GM23338 (cell line): ENCODE data around the gene ZNF69. TPM values are rescaled to one million over a fixed set of nuclear protein-coding genes. Genes with fewer than 3 reads are reported as not detected.
A peak's percentile ranks its signal among the peaks of the same experiment; 100 is the strongest.

Experiments used
- ATAC-seq: fragments of 200-7000 bp; cut with Tn5 transposase; 3 replicates; pipeline ENCODE4 v1.9.1; 2020
- DNase-seq: peaks from one replicate; pipeline ENCODE4 v3.0.0-alpha.2; 2015; ENCODE audit warnings: low spot score
- H2AFZ ChIP-seq: fragments of 200-600 bp; sonication (generic); 2 replicates; pipeline ENCODE4 v1.8.0; 2016; ENCODE audit warnings: antibody characterized with exemption, mild to moderate bottlenecking, moderate library complexity
- H3F3A ChIP-seq: fragments of 200-600 bp; sonication (generic); replicated peaks from 2 replicates; pipeline ENCODE4 v1.8.0; 2017; ENCODE audit warnings: antibody characterized with exemption, mixed run types, low read depth
- H3K27ac ChIP-seq: fragments of 200-600 bp; sonication (generic); 2 replicates; pipeline ENCODE4 v1.6.1; 2016; ENCODE audit warnings: low read depth
- H3K27me3 ChIP-seq: fragments of 200-600 bp; sonication (generic); 2 replicates; pipeline ENCODE4 v1.8.0; 2016; ENCODE audit warnings: mild to moderate bottlenecking, mixed run types, moderate library complexity; ENCODE audit not compliant: insufficient read depth
- H3K36me3 ChIP-seq: fragments of 200-600 bp; sonication (generic); 2 replicates; pipeline ENCODE4 v1.8.0; 2016; ENCODE audit warnings: mild to moderate bottlenecking; ENCODE audit not compliant: insufficient read depth
- H3K4me1 ChIP-seq: fragments of 200-600 bp; sonication (generic); 2 replicates; pipeline ENCODE4 v1.8.0; 2016; ENCODE audit warnings: mild to moderate bottlenecking, moderate library complexity; ENCODE audit not compliant: insufficient read depth
- H3K4me2 ChIP-seq: fragments of 200-600 bp; sonication (generic); 2 replicates; pipeline ENCODE4 v1.7.1; 2017; ENCODE audit warnings: mixed run types
- H3K4me3 ChIP-seq: fragments of 200-600 bp; sonication (generic); 2 replicates; pipeline ENCODE4 v1.6.1; 2016; ENCODE audit warnings: mixed run types
- H3K79me2 ChIP-seq: fragments of 200-600 bp; sonication (generic); replicated peaks from 2 replicates; pipeline ENCODE4 v1.8.0; 2017; ENCODE audit warnings: mild to moderate bottlenecking; ENCODE audit not compliant: insufficient read depth
- H3K9me2 ChIP-seq: fragments of 200-600 bp; sonication (generic); 2 replicates; pipeline ENCODE4 v1.8.0; 2017; ENCODE audit not compliant: insufficient read depth
- H4K20me1 ChIP-seq: fragments of 200-600 bp; sonication (generic); replicated peaks from 2 replicates; pipeline ENCODE4 v1.8.0; 2017; ENCODE audit warnings: mild to moderate bottlenecking; ENCODE audit not compliant: insufficient read depth
- H3K27ac Mint-ChIP-seq: 2 replicates; pipeline ENCODE4 v1.8.0; 2020; ENCODE audit warnings: inconsistent platforms, mild to moderate bottlenecking, moderate library complexity, mixed read lengths
- H3K27me3 Mint-ChIP-seq: 3 replicates; pipeline ENCODE4 v1.8.0; 2022; ENCODE audit warnings: low read depth, mild to moderate bottlenecking, moderate library complexity, mixed read lengths, inconsistent platforms; ENCODE audit not compliant: insufficient read depth, poor library complexity
- H3K36me3 Mint-ChIP-seq: 3 replicates; pipeline ENCODE4 v1.8.0; 2021; ENCODE audit warnings: low read depth, mild to moderate bottlenecking, inconsistent platforms, moderate library complexity, mixed read lengths
- H3K4me1 Mint-ChIP-seq: 3 replicates; pipeline ENCODE4 v1.8.0; 2020; ENCODE audit warnings: mild to moderate bottlenecking, inconsistent platforms, mixed read lengths
- H3K4me3 Mint-ChIP-seq: 3 replicates; pipeline ENCODE4 v1.8.0; 2021; ENCODE audit warnings: moderate library complexity, mild to moderate bottlenecking, inconsistent platforms, mixed read lengths
- H3K9me3 Mint-ChIP-seq: 3 replicates; pipeline ENCODE4 v1.8.0; 2020; ENCODE audit warnings: moderate library complexity, mild to moderate bottlenecking, inconsistent platforms, mixed read lengths
- CTCF ChIP-seq, 2 experiments: fragments of 200-600 bp in 1 of 2; sonication (generic) in 1 of 2; conservative IDR thresholded peaks; 2 replicates each; pipeline versions ENCODE4 v1.5.1 to v1.6.1; 2016 to 2017; ENCODE audit warnings: antibody characterized with exemption in 2 of 2, low read depth in 2 of 2, mild to moderate bottlenecking in 2 of 2, moderate library complexity in 1 of 2
- ETS1 ChIP-seq: IDR thresholded peaks from 2 replicates; pipeline ENCODE4 v1.6.1; 2016; ENCODE audit warnings: antibody characterized with exemption
- EZH2 ChIP-seq: fragments of 200-600 bp; sonication (generic); IDR thresholded peaks from one replicate; pipeline ENCODE4 v1.8.0; 2017; ENCODE audit warnings: antibody characterized with exemption, mild to moderate bottlenecking, low read depth; ENCODE audit not compliant: unreplicated experiment
- JUNB ChIP-seq: IDR thresholded peaks from one replicate; pipeline ENCODE4 v1.6.1; 2016; ENCODE audit warnings: antibody characterized with exemption; ENCODE audit not compliant: unreplicated experiment
- NANOG ChIP-seq: IDR thresholded peaks from 2 replicates; pipeline ENCODE4 v1.6.1; 2016; ENCODE audit warnings: antibody characterized with exemption, borderline replicate concordance
- POLR2AphosphoS5 ChIP-seq: IDR thresholded peaks from 2 replicates; pipeline ENCODE4 v1.6.1; 2016; ENCODE audit warnings: antibody characterized with exemption, low read depth
- polyA plus RNA-seq: library from polyadenylated mRNA; unstranded; fragments of >200 nt; fragmentation: Nextera tagmentation; extraction: Ambion mirVana; gene quantifications from 2 replicates; pipeline ENCODE4 v1.2.1, GENCODE V29; 2016
- total RNA-seq: library from RNA; depleted of rRNA; stranded (reverse); fragments of >200 nt; shearing (Covaris generic); gene quantifications from 2 replicates; pipeline ENCODE4 v1.2.3, GENCODE V29; 2014
- TF ChIP-seq, protein P1 (sequence below): fragments of 250-450 bp; sonication (Bioruptor Pico); IDR thresholded peaks from 2 replicates; pipeline ENCODE4 v1.5.0; 2020; ENCODE audit warnings: mild to moderate bottlenecking, moderate library complexity

ZNF69 gene
- total and polyA plus RNA-seq, 2 experiments from 2014 or later = 15.8 to 60.4 TPM

DNA sequence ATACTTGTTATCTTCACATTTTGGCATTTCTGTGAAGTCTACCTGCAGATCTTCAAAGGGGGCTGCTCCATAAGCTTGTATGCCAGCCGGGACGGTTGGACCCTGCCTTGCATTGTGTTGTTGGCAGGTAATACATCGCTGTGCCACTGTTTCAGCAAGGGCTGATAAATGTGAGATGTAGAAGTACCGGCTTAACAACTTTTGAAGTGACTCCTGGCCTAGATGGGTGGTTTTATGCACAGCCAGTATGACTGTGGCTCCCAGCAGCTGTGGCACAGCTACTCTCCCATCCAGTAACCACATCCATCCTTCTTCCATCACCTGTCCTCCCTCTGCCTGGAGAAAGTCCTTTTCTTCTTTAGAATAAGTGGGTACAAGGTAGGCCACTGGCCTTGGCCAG is 57.1 kb downstream of the ZNF69 start:
- Mint-ChIP-seq H3K4me1 (no peaks in the 10 kb centered on the region), H3K36me3 (peaks cover 45% of the 10 kb centered on the region), H3K9me3 (peaks cover 96% of the 10 kb centered on the region), H3K27me3 (peaks cover 2% of the 10 kb centered on the region), H3K27ac (no peak overlapping the region), H3K4me3 (no peak overlapping the region)
- Histone ChIP-seq H2AFZ (no peak overlapping the region), H3K27me3 (0 out of 2 replicates have a peak, but pooled peaks cover 4% of the 10 kb centered on the region), H3K4me1 (no peaks in the 10 kb centered on the region), H3K36me3 (peaks cover 63% of the 10 kb centered on the region), H3F3A (peaks cover 10% of the 10 kb centered on the region), H3K9me2 (no peaks in the 10 kb centered on the region), H4K20me1 (no peaks in the 10 kb centered on the region), H3K4me2 (no peak overlapping the region), H3K79me2 (peaks cover 6% of the 10 kb centered on the region), H3K27ac (no peak overlapping the region), H3K4me3 (no peak overlapping the region)
- TF ChIP-seq ETS1 (no peak), JUNB (no peak)
- DNase-seq (no peak), ATAC-seq (no peak)

GRCh38 chr19:11948646-11949045 is 61.1 kb downstream of the ZNF69 start:
- Histone ChIP-seq H3K9me2 (no peaks in the 10 kb centered on the region), H3K27ac (no peak overlapping the region), H3F3A (peaks cover 15% of the 10 kb centered on the region), H3K4me3 (0 out of 2 replicates have a peak overlapping the region, but pooled peaks have one; percentile 21), H3K4me1 (no peaks in the 10 kb centered on the region), H3K79me2 (no peaks in the 10 kb centered on the region; the same call in none of the 2 replicates), H3K27me3 (0 out of 2 replicates have a peak, but pooled peaks cover 7% of the 10 kb centered on the region), H2AFZ (no peak overlapping the region), H3K4me2 (no peak overlapping the region), H4K20me1 (no peaks in the 10 kb centered on the region), H3K36me3 (peaks cover 67% of the 10 kb centered on the region)
- Mint-ChIP-seq H3K27ac (no peak overlapping the region), H3K9me3 (peaks cover 98% of the 10 kb centered on the region), H3K4me3 (no peak overlapping the region), H3K4me1 (no peaks in the 10 kb centered on the region), H3K36me3 (peaks cover 47% of the 10 kb centered on the region), H3K27me3 (peaks cover 3% of the 10 kb centered on the region)
- DNase-seq = no peak
- no peak for ATAC-seq
- TF ChIP-seq EZH2 = no peak
- TF ChIP-seq, protein P1, sequence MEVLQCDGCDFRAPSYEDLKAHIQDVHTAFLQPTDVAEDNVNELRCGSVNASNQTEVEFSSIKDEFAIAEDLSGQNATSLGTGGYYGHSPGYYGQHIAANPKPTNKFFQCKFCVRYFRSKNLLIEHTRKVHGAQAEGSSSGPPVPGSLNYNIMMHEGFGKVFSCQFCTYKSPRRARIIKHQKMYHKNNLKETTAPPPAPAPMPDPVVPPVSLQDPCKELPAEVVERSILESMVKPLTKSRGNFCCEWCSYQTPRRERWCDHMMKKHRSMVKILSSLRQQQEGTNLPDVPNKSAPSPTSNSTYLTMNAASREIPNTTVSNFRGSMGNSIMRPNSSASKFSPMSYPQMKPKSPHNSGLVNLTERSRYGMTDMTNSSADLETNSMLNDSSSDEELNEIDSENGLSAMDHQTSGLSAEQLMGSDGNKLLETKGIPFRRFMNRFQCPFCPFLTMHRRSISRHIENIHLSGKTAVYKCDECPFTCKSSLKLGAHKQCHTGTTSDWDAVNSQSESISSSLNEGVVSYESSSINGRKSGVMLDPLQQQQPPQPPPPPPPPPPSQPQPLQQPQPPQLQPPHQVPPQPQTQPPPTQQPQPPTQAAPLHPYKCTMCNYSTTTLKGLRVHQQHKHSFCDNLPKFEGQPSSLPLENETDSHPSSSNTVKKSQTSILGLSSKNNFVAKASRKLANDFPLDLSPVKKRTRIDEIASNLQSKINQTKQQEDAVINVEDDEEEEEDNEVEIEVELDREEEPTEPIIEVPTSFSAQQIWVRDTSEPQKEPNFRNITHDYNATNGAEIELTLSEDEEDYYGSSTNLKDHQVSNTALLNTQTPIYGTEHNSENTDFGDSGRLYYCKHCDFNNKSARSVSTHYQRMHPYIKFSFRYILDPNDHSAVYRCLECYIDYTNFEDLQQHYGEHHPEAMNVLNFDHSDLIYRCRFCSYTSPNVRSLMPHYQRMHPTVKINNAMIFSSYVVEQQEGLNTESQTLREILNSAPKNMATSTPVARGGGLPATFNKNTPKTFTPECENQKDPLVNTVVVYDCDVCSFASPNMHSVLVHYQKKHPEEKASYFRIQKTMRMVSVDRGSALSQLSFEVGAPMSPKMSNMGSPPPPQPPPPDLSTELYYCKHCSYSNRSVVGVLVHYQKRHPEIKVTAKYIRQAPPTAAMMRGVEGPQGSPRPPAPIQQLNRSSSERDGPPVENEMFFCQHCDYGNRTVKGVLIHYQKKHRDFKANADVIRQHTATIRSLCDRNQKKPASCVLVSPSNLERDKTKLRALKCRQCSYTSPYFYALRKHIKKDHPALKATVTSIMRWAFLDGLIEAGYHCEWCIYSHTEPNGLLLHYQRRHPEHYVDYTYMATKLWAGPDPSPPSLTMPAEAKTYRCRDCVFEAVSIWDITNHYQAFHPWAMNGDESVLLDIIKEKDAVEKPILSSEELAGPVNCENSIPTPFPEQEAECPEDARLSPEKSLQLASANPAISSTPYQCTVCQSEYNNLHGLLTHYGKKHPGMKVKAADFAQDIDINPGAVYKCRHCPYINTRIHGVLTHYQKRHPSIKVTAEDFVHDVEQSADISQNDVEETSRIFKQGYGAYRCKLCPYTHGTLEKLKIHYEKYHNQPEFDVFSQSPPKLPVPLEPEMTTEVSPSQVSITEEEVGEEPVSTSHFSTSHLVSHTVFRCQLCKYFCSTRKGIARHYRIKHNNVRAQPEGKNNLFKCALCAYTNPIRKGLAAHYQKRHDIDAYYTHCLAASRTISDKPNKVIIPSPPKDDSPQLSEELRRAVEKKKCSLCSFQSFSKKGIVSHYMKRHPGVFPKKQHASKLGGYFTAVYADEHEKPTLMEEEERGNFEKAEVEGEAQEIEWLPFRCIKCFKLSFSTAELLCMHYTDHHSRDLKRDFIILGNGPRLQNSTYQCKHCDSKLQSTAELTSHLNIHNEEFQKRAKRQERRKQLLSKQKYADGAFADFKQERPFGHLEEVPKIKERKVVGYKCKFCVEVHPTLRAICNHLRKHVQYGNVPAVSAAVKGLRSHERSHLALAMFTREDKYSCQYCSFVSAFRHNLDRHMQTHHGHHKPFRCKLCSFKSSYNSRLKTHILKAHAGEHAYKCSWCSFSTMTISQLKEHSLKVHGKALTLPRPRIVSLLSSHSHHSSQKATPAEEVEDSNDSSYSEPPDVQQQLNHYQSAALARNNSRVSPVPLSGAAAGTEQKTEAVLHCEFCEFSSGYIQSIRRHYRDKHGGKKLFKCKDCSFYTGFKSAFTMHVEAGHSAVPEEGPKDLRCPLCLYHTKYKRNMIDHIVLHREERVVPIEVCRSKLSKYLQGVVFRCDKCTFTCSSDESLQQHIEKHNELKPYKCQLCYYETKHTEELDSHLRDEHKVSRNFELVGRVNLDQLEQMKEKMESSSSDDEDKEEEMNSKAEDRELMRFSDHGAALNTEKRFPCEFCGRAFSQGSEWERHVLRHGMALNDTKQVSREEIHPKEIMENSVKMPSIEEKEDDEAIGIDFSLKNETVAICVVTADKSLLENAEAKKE = no peak
- TF ChIP-seq CTCF (conservative IDR thresholded peaks at IDR 0.05; ENCODE audit: low read depth in 2 of 2) = no peak
- no peak for TF ChIP-seq NANOG
- TF ChIP-seq POLR2AphosphoS5 = no peak
- no peak for TF ChIP-seq JUNB
